ENCODE measurements around the gene C19orf67. TPM values are rescaled to one million over a fixed set of nuclear protein-coding genes. Genes with fewer than 3 reads are reported as not detected.

Gene C19orf67
- total RNA-seq, 1 donor from 2014 or later = not detected

DNA sequence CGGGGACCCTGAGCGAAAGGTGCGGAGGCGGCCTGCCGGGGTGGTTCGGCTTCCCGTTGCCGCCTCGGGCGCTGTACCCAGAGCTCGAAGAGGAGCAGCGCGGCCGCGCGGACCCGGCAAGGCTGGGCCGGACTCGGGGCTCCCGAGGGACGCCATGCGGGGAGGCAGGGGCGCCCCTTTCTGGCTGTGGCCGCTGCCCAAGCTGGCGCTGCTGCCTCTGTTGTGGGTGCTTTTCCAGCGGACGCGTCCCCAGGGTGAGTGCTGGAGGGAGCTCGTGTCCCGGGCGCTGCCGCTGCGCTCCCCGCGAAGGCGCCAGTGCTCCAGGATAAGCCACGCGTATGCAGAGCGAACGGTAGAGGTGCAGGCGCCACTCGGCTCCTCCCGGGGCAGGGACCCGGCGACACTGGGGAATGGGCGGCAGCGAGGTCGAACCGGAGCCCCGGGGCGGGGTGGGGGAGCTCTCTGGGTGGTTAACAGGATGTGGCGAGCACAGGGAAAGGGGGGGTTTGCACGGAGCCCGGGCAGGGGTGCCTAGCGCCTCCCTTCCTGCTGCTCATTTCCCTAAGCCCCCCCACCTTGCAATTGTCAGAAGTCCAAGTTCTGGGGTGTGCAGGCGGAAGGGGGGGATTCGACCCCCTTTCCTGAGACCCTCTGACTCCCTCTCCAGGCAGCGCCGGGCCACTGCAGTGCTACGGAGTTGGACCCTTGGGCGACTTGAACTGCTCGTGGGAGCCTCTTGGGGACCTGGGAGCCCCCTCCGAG is 53.7 kb downstream of the C19orf67 start, which contains the start of gene IL27RA:
Gene IL27RA, plus strand, starts transcription at position 44 of the 762 bp plus-strand sequence. Its CDS starts 111 bp downstream, at position 155.
- DNase-seq (ENCODE audit: extremely low read depth, low read depth, low spot score) = no peak

Other genes starting within 250 kb of the C19orf67 start
- gene NANOS3, start 208.6 kb downstream of the C19orf67 start, total RNA-seq = 1.6 TPM in 1 of 2 replicates, not detected in the other
- 0.15 and 1.4 TPM in 2 replicates for gene BRME1, start 179.7 kb downstream of the C19orf67 start, total RNA-seq
- gene CC2D1A, start 179.6 kb downstream of the C19orf67 start, total RNA-seq = 23.3 and 36.0 TPM in 2 replicates
- gene PODNL1, start 147.4 kb downstream of the C19orf67 start, total RNA-seq = 0.18 and 1.3 TPM in 2 replicates
- 22.7 and 30.0 TPM in 2 replicates for gene DCAF15, start 133.3 kb downstream of the C19orf67 start, total RNA-seq
- 6.7 and 8.2 TPM in 2 replicates for gene RFX1, start 79.5 kb downstream of the C19orf67 start, total RNA-seq
- gene RLN3, start 57.6 kb downstream of the C19orf67 start, total RNA-seq = not detected in 2 replicates
- 8.4 and 13.5 TPM in 2 replicates for gene IL27RA, start 54.0 kb downstream of the C19orf67 start, total RNA-seq
- gene PALM3, start 23.7 kb downstream of the C19orf67 start, total RNA-seq = not detected in 2 replicates
- gene MISP3, start 13.0 kb downstream of the C19orf67 start, total RNA-seq = 0.41 and 0.78 TPM in 2 replicates
- gene SAMD1, start 5.0 kb upstream of the C19orf67 start, total RNA-seq = 26.5 and 43.0 TPM in 2 replicates
- 79.6 and 83.4 TPM in 2 replicates for gene PRKACA, start 32.0 kb upstream of the C19orf67 start, total RNA-seq
- gene ASF1B, start 50.8 kb upstream of the C19orf67 start, total RNA-seq = 3.6 and 17.7 TPM in 2 replicates
- 8.3 and 11.4 TPM in 2 replicates for gene ADGRL1, start 120.4 kb upstream of the C19orf67 start, total RNA-seq